Measurements from ENCODE around the gene KRTAP10-10. TPM values are rescaled to one million over a fixed set of nuclear protein-coding genes. Genes with fewer than 3 reads are reported as not detected.

KRTAP10-10 gene
- total RNA-seq, 4 donors from 2014 or later, result not detected

GRCh38 chr21:44616591-44616926 lies 20.6 kb upstream of the KRTAP10-10 start:
- Histone ChIP-seq H3K4me1 (no peaks in the 10 kb centered on the region), H3K9me3 (peaks cover 0 to 21% (median 2%) of the 10 kb centered on the region in 4 donors), H3K27me3 (no peaks in the 10 kb centered on the region), H3K4me3 (no peak overlapping the region), H3K27ac (no peak overlapping the region), H3K36me3 (no peaks in the 10 kb centered on the region)
- 80 to 82% methylated on average over 16 of the region's 16 CpGs for WGBS, 2 donors
- TF ChIP-seq POLR2A (IDR thresholded peaks at IDR 0.05) (no peak), EP300 (IDR thresholded peaks at IDR 0.05) (no peak), CTCF (IDR thresholded peaks at IDR 0.05) (no peak)
- DNase-seq (ENCODE audit: low spot score in 2 of 2), result no peak

- no peak overlapping the region for H3K4me3 ChIP-seq
- no peak for DNase-seq (ENCODE audit: low spot score in 2 of 2)
- H3K36me3 ChIP-seq, result no peaks in the 10 kb centered on the region
- TF ChIP-seq CTCF (IDR thresholded peaks at IDR 0.05) (no peak), POLR2A (IDR thresholded peaks at IDR 0.05) (no peak), EP300 (IDR thresholded peaks at IDR 0.05) (no peak)
- 30 to 41% methylated on average over 7 to 8 of the region's 8 CpGs for WGBS, 2 donors
- peaks cover 0 to 21% (median 2%) of the 10 kb centered on the region in 4 donors for H3K9me3 ChIP-seq
- no peaks in the 10 kb centered on the region for H3K4me1 ChIP-seq
- H3K27ac ChIP-seq, result no peak overlapping the region
- H3K27me3 ChIP-seq, result no peaks in the 10 kb centered on the region
Observed at GRCh38 chr21:44617071-44617501, 20.1 kb upstream of the KRTAP10-10 start.

- 10 to 23% methylated on average over 4 of the region's 4 CpGs for WGBS, 2 donors
- TF ChIP-seq POLR2A (IDR thresholded peaks at IDR 0.05) (no peak), CTCF (IDR thresholded peaks at IDR 0.05) (no peak), EP300 (IDR thresholded peaks at IDR 0.05) (no peak)
- no peaks in the 10 kb centered on the region for H3K27me3 ChIP-seq
- H3K4me1 ChIP-seq, result no peaks in the 10 kb centered on the region
- peak in 1 of 2 donors; percentile 25 for DNase-seq (ENCODE audit: low spot score in 2 of 2)
- peaks cover 0 to 28% (median 3%) of the 10 kb centered on the region in 4 donors for H3K9me3 ChIP-seq
- H3K36me3 ChIP-seq, result no peaks in the 10 kb centered on the region
- peak overlapping the region in 1 of 4 donors; percentile 12 for H3K27ac ChIP-seq
- no peak overlapping the region for H3K4me3 ChIP-seq
Observed at GRCh38 chr21:44618504-44618903, 18.7 kb upstream of the KRTAP10-10 start.

GRCh38 chr21:44618909-44619308 lies 18.2 kb upstream of the KRTAP10-10 start:
- H3K27me3 ChIP-seq, result no peaks in the 10 kb centered on the region
- H3K4me3 ChIP-seq, result no peak overlapping the region
- TF ChIP-seq CTCF (IDR thresholded peaks at IDR 0.05) (no peak), POLR2A (IDR thresholded peaks at IDR 0.05) (no peak), EP300 (IDR thresholded peaks at IDR 0.05) (no peak)
- H3K36me3 ChIP-seq, result no peaks in the 10 kb centered on the region
- no peak for DNase-seq (ENCODE audit: low spot score in 2 of 2)
- H3K27ac ChIP-seq, result peak overlapping the region in 1 of 4 donors; percentile 12
- peaks cover 0 to 32% (median 5%) of the 10 kb centered on the region in 4 donors for H3K9me3 ChIP-seq
- WGBS, 2 donors, result 59 to 70% methylated on average over 3 of the region's 3 CpGs
- H3K4me1 ChIP-seq, result no peaks in the 10 kb centered on the region

- DNase-seq (ENCODE audit: low spot score in 2 of 2), result no peak
- Histone ChIP-seq H3K27me3 (no peaks in the 10 kb centered on the region), H3K4me3 (no peak overlapping the region), H3K9me3 (peaks cover 0 to 42% (median 9%) of the 10 kb centered on the region in 4 donors), H3K36me3 (no peaks in the 10 kb centered on the region), H3K4me1 (no peaks in the 10 kb centered on the region), H3K27ac (no peak overlapping the region)
- TF ChIP-seq POLR2A (IDR thresholded peaks at IDR 0.05), result no peak
- TF ChIP-seq EP300 (IDR thresholded peaks at IDR 0.05), result no peak
- TF ChIP-seq CTCF (IDR thresholded peaks at IDR 0.05), result no peak
- WGBS, 2 donors, result 84 to 86% methylated on average over 6 of the region's 6 CpGs
Observed at GRCh38 chr21:44619886-44620285, 17.3 kb upstream of the KRTAP10-10 start.

All from tibial nerve (tissue), 4 donors.